Ectodermal cell (in vitro differentiated cells): ENCODE data around the gene KIR2DL4.
"Not testable (repeated sequence)": the region's sequence is repeated elsewhere in the genome, so short reads cannot be mapped to it uniquely, and the experiment has no call there.

Experiments used
- H3K27ac ChIP-seq: 2 replicates; pipeline ENCODE4 v1.7.0; 2013; ENCODE audit warnings: mild to moderate bottlenecking, low read depth, low read length; ENCODE audit not compliant: insufficient read depth, poor library complexity, severe bottlenecking
- H3K27me3 ChIP-seq: 2 replicates; pipeline ENCODE4 v1.7.0; 2013; ENCODE audit warnings: mild to moderate bottlenecking, low read length; ENCODE audit not compliant: insufficient read depth, control insufficient read depth, poor library complexity, severe bottlenecking
- H3K36me3 ChIP-seq: one replicate; pipeline ENCODE4 v1.7.0; 2013; ENCODE audit warnings: low read length; ENCODE audit not compliant: control insufficient read depth, insufficient read depth
- H3K4me1 ChIP-seq: one replicate; pipeline ENCODE4 v1.7.0; 2013; ENCODE audit warnings: low read length; ENCODE audit not compliant: control insufficient read depth, insufficient read depth
- H3K4me3 ChIP-seq: 2 replicates; pipeline ENCODE4 v1.7.0; 2013; ENCODE audit warnings: low read depth, low read length, control low read depth; ENCODE audit not compliant: insufficient read depth
- H3K9me3 ChIP-seq: 2 replicates; pipeline ENCODE4 v1.7.0; 2013; ENCODE audit warnings: mild to moderate bottlenecking, low read length, moderate library complexity; ENCODE audit not compliant: control insufficient read depth
- WGBS, 2 experiments: methylation state at CpG; one replicate each; pipeline ENCODE4 v1.1.7; 2013; ENCODE audit warnings: missing lambda C conversion rate in 2 of 2; 5-methylcytosine and 5-hydroxymethylcytosine counted together

The KIR2DL4 gene

DNA sequence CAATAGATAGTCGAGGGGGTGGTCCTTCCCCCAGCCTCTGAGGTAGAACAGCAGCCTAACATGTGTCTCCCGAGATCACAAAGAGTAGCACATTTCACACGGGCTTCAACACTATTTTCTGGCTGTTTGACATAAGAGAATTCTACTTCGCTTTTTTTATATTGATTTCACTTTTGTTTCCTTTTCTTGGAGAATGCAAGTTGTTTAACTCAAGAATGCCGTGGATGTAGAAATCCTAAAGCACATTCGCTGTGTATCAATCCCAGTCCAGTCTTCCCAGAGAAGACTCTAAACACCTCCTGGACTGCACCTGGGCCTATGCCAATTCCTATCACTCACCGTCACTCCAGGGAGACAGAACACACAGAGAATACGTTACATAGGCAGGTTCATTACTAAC lies 24.7 kb downstream of the KIR2DL4 start:
- not testable (repeated sequence) for H3K9me3 ChIP-seq, H3K4me1 ChIP-seq, H3K27ac ChIP-seq, H3K4me3 ChIP-seq, H3K36me3 ChIP-seq, H3K27me3 ChIP-seq
- 76% methylated on average over 6 to 7 of the region's 8 CpGs for WGBS, 2 experiments

DNA sequence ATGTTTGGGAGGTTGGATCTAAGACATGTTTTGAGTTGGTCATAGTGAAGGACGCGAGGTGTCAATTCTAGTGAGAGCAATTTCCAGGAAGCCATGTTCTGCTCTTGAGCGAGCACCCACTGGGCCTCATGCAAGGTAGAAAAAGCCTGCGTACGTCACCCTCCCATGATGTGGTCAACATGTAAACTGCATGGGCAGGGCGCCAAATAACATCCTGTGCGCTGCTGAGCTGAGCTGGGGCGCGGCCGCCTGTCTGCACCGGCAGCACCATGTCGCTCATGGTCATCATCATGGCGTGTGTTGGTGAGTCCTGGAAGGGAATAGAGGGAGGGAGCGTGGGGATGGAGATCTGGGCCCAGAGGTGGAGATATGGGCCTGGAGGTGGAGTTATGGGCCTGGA lies 29.1 kb downstream of the KIR2DL4 start, which contains the start of gene KIR2DS4:
TSS of gene KIR2DS4 (plus strand) at position 181 of the 400 bp plus-strand sequence.
- H3K27ac ChIP-seq, H3K27me3 ChIP-seq, H3K4me3 ChIP-seq, H3K36me3 ChIP-seq, H3K4me1 ChIP-seq, H3K9me3 ChIP-seq: not testable (repeated sequence)
- WGBS, 2 experiments: 85 to 87% methylated on average over 14 of the region's 14 CpGs

DNA sequence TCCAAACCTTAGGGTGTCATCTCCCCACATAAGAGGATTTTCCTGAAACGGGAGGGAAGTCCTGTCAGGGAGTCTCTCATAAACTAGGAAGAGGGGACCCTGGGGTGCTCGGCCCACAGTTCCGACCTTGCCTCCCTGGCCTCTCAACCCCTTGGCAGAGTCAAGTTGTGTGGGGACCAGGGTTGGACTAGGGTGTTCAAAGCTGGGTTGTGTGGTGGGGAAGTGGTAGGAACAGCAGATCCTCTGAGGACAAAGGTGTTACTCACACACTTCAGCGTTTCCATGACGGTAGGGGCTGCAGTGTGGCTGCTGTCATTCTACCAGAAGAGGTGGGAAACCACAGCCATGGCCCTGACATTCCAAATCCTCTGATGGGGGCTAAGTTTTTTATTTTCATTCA lies 31.7 kb downstream of the KIR2DL4 start:
- H3K9me3 ChIP-seq, H3K27ac ChIP-seq, H3K4me1 ChIP-seq, H3K4me3 ChIP-seq, H3K27me3 ChIP-seq, H3K36me3 ChIP-seq: not testable (repeated sequence)
- WGBS, 2 experiments: 83 to 93% methylated on average over 5 of the region's 5 CpGs

DNA sequence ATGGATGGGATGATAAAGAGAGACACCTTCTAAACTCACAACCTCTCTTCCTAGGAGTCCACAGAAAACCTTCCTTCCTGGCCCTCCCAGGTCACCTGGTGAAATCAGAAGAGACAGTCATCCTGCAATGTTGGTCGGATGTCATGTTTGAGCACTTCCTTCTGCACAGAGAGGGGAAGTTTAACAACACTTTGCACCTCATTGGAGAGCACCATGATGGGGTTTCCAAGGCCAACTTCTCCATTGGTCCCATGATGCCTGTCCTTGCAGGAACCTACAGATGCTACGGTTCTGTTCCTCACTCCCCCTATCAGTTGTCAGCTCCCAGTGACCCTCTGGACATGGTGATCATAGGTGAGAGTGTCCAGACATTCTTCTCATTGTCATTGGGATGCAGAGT lies 34.1 kb downstream of the KIR2DL4 start:
- not testable (repeated sequence) for H3K27ac ChIP-seq, H3K27me3 ChIP-seq, H3K4me3 ChIP-seq, H3K9me3 ChIP-seq, H3K4me1 ChIP-seq, H3K36me3 ChIP-seq
- WGBS, 2 experiments: 68 to 78% methylated on average over 2 of the region's 2 CpGs

DNA sequence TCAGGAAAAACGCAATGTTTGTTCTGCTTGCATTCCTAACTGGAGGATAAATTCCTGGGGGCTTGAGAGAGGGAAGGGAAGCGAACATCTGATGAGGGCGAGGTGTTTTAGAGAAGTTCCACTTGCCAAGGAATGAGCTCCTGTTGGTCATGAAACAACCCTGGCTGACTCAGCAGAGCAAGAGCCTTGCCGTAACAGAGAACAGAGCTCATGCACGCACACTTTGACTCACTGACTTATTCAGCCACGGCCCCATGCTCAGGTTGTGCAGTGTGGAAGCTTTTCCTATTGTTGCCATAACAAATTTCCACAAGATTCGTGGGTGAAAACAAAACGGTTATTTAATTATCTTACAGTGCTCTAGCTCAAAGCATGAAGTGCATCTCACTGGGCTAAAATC lies 39.8 kb downstream of the KIR2DL4 start:
- H3K36me3 ChIP-seq, H3K27me3 ChIP-seq, H3K9me3 ChIP-seq, H3K4me1 ChIP-seq, H3K27ac ChIP-seq, H3K4me3 ChIP-seq: not testable (repeated sequence)
- 69 to 70% methylated on average over 8 of the region's 8 CpGs for WGBS, 2 experiments

DNA sequence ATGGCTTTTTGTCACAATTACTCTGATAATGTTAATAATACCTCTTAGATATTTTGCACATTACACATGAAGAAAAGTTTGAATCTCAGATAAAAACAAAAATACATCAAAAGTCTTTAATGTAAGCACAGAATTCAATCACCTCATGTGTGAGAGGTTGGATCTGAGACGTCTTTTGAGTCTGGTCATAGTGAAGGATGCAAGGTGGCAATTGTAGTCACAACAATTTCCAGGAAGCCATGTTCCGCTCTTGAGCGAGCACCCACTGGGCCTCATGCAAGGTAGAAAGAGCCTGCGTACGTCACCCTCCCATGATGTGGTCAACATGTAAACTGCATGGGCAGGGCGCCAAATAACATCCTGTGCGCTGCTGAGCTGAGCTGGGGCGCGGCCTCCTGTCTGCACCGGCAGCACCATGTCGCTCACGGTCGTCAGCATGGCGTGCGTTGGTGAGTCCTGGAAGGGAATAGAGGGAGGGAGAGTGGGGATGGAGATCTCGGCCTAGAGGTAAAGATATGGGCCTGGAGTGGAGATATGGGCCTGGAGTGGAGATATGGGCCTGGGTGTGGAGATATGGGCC lies 46.7 kb downstream of the KIR2DL4 start, which contains the start of gene KIR3DL2:
TSS of gene KIR3DL2 (plus strand) at position 383 of the 580 bp plus-strand sequence. CDS start at position 416, 33 bp downstream.
- not testable (repeated sequence) for H3K4me1 ChIP-seq, H3K9me3 ChIP-seq, H3K27me3 ChIP-seq, H3K27ac ChIP-seq, H3K36me3 ChIP-seq, H3K4me3 ChIP-seq
- 84 to 90% methylated on average over 16 of the region's 16 CpGs for WGBS, 2 experiments

DNA sequence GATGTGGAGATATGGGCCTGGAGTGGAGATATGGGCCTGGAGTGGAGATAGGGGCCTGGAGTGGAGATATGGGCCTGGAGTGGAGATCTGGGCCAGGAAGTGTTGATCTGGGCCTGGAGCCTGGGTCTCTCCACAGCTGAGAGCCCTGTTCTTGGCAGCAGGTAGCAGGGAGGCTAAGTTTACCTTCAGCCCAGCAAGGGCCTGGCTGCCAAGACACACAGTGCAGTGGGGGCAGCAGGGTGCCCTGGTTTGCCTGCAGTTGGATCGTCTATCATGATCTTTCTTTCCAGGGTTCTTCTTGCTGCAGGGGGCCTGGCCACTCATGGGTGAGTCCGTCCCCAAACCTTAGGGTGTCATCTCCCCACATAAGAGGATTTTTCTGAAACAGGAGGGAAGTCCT lies 47.5 kb downstream of the KIR2DL4 start:
- WGBS, 2 experiments: 48 to 62% methylated on average over 2 of the region's 2 CpGs
- H3K4me1 ChIP-seq: no peaks in the 10 kb centered on the region
- no peak overlapping the region for H3K27ac ChIP-seq
- H3K27me3 ChIP-seq: no peaks in the 10 kb centered on the region
- H3K9me3 ChIP-seq: peaks cover 5% of the 10 kb centered on the region
- no peaks in the 10 kb centered on the region for H3K36me3 ChIP-seq
- H3K4me3 ChIP-seq: no peak overlapping the region

DNA sequence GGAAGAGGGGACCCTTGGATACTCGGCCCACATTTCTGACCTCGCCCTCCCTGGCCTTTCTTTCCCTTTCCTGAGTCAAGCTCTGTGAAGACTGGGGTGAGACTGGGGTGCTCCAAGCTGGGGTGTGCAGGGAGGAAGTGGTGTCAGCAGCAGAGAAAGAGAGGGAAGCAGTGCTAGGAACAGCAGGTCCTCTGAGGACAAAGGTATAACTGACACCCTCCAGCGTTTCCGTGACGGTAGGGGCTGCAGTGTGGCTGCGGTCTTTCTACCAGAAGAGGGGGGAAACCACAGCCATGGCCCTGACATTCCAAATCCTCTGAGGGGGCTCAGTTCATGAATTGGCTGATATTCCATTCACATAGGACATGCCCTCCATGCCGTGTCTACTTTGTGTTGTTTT lies 47.9 kb downstream of the KIR2DL4 start:
- 88 to 89% methylated on average over 7 of the region's 7 CpGs for WGBS, 2 experiments

DNA sequence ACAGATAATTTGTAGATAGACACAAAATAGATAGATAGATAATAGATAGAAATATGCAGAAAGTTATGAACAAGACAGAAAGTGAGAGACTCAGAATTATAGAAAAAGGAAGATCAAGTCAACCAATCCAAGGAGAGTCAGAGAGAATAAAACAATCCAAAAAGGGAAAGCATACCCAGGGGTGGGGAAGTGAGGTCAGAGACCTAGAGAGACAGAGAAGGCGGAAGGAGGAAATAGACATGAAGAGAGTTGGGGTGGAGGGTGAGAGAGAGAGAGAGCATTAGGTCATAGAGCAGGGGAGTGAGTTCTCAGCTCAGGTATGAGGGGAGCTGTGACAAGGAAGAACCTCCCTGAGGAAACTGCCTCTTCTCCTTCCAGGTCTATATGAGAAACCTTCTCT lies 51.8 kb downstream of the KIR2DL4 start:
- H3K27me3 ChIP-seq, H3K9me3 ChIP-seq, H3K4me3 ChIP-seq, H3K27ac ChIP-seq, H3K4me1 ChIP-seq, H3K36me3 ChIP-seq: not testable (repeated sequence)
- 67 to 69% methylated on average over 1 of the region's 1 CpG for WGBS, 2 experiments

More for the DNA sequence above, 47.9 kb downstream of the KIR2DL4 start:
- no peaks in the 10 kb centered on the region for H3K36me3 ChIP-seq
- no peaks in the 10 kb centered on the region for H3K27me3 ChIP-seq
- H3K9me3 ChIP-seq: peaks cover 5% of the 10 kb centered on the region
- H3K4me3 ChIP-seq: no peak overlapping the region
- H3K27ac ChIP-seq: no peak overlapping the region
- no peaks in the 10 kb centered on the region for H3K4me1 ChIP-seq

DNA sequence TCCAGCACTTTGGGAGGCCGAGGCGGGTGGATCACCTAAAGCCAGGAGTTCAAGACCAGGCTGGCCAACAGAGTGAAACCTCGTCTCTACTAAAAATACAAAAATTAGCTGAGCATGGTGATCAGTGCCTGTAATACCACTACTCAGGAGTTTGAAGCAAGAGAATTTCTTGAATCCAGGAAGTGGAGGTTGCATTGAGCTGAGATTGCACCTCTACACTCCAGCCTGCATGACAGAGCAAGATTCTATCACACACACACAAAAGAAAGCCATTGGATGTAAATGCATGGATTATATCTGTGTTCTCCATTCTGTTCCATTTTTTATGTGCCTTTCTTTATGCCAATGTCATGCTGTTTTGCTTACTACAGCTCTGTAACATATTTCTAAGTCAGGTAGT lies 55.1 kb downstream of the KIR2DL4 start:
- H3K9me3 ChIP-seq, H3K36me3 ChIP-seq, H3K4me1 ChIP-seq, H3K27ac ChIP-seq, H3K4me3 ChIP-seq, H3K27me3 ChIP-seq: not testable (repeated sequence)
- 55 to 82% methylated on average over 3 of the region's 3 CpGs for WGBS, 2 experiments

DNA sequence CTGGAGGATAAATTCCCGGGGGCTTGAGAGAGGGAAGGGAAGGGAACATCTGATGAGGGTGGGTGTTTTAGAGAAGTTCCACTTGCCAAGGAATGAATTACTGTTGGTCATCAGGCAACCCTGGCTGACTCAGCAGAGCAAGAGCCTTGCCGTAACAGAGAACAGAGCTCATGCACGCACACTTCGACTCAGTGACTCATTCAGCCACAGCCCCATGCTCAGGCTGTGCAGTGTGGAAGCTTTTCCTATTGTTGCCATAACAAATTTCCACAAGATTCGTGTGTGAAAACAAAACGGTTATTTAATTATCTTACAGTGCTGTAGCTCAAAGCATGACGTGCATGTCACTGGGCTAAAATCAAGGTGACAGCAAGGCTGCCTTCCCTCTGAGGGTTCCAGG lies 56.0 kb downstream of the KIR2DL4 start:
- H3K36me3 ChIP-seq, H3K4me1 ChIP-seq: not testable (repeated sequence)
- WGBS, 2 experiments: 77 to 81% methylated on average over 7 of the region's 7 CpGs

More for the DNA sequence above, 56.0 kb downstream of the KIR2DL4 start:
- not testable (repeated sequence) for H3K27ac ChIP-seq, H3K9me3 ChIP-seq, H3K4me3 ChIP-seq, H3K27me3 ChIP-seq
